ENCODE data around the gene BCLAF3. TPM values are rescaled to one million over a fixed set of nuclear protein-coding genes. Genes with fewer than 3 reads are reported as not detected.

Gene BCLAF3
- total RNA-seq, 1 experiment from 2014 or later, result 5.3 TPM

- no peaks in the 10 kb centered on the region for H4K20me1 ChIP-seq (ENCODE audit: insufficient read depth)
- no peak overlapping the region for H3K4me2 ChIP-seq (ENCODE audit: low read length)
- no peaks in the 10 kb centered on the region for H3K36me3 ChIP-seq (ENCODE audit: control insufficient read depth in 1 of 2, insufficient read depth in 2 of 2, low read length in 2 of 2)
- no peak overlapping the region for H2AFZ ChIP-seq (ENCODE audit: low read depth, low read length, poor library complexity, severe bottlenecking)
- H3K79me2 ChIP-seq (ENCODE audit: insufficient read depth, low read length), result no peaks in the 10 kb centered on the region
- no peak for TF ChIP-seq EZH2 (IDR thresholded peaks at IDR 0.05)
- H3K9ac ChIP-seq (ENCODE audit: low read length), result no peak overlapping the region
- DNase-seq (ENCODE audit: low read depth, low spot score) (no peak), ATAC-seq (no peak)
- H3K4me3 ChIP-seq (replicated peaks in 1 of 2; ENCODE audit: low read depth in 1 of 2, low read length in 2 of 2), result no peak overlapping the region
- ChIA-PET RAD21 (ENCODE audit: low non-redundant PET in 1 of 2, low total read pairs in 2 of 2, uncharacterized antibody in 2 of 2, unreplicated experiment in 2 of 2) (no interaction called here), POLR2A (no interaction called here), CTCF (no interaction called here)
- no peaks in the 10 kb centered on the region for H3K9me2 ChIP-seq (ENCODE audit: insufficient read depth)
- H3K9me3 ChIP-seq (ENCODE audit: control insufficient read depth in 1 of 2, insufficient read depth in 1 of 2, low read depth in 1 of 2, low read length in 2 of 2), result no peaks in the 10 kb centered on the region
- no peak overlapping the region for H3K27ac ChIP-seq (ENCODE audit: low read depth, low read length)
- BruUV-seq (replicated peaks), result no TSS peak
- intact Hi-C loops (cut with micrococcal nuclease), result no loop called here
- no peaks in the 10 kb centered on the region for H3K27me3 ChIP-seq (ENCODE audit: insufficient read depth, low read length)
- no peaks in the 10 kb centered on the region for H3K4me1 ChIP-seq (ENCODE audit: control insufficient read depth in 1 of 2, insufficient read depth in 2 of 2, low read length in 2 of 2)
These were observed 46.3 kb upstream of the BCLAF3 start for GRCh38 chrX:20037186-20037585.

- BruUV-seq (replicated peaks), result no TSS peak
- TF ChIP-seq CBX3 (IDR thresholded peaks at IDR 0.05; ENCODE audit: low read depth) (no peak), MAX (IDR thresholded peaks at IDR 0.05) (no peak), SIN3A (IDR thresholded peaks at IDR 0.05; ENCODE audit: low read depth) (no peak), POLR2A (IDR thresholded peaks at IDR 0.05; ENCODE audit: borderline replicate concordance, extremely low read depth, insufficient read depth, insufficient read length) (no peak), SRF (IDR thresholded peaks at IDR 0.05; ENCODE audit: low read depth) (no peak), POLR2AphosphoS5 (IDR thresholded peaks at IDR 0.05; ENCODE audit: low read depth, low read length) (no peak), FOSL1 (IDR thresholded peaks at IDR 0.05; ENCODE audit: low read depth) (no peak), REST (IDR thresholded peaks at IDR 0.05; ENCODE audit: low read depth) (no peak), SP1 (IDR thresholded peaks at IDR 0.05; ENCODE audit: low read depth) (no peak), ATF3 (IDR thresholded peaks at IDR 0.05) (no peak), CEBPB (IDR thresholded peaks at IDR 0.05; ENCODE audit: low read depth) (no peak), TCF7L2 (IDR thresholded peaks at IDR 0.05; ENCODE audit: borderline replicate concordance, extremely low read depth, insufficient read depth, insufficient read length) (no peak)
- no peaks in the 10 kb centered on the region for H4K20me1 ChIP-seq (ENCODE audit: insufficient read depth)
- no peak overlapping the region for H3K4me3 ChIP-seq (replicated peaks in 1 of 2; ENCODE audit: low read depth in 1 of 2, low read length in 2 of 2)
- CTCF ChIA-PET, result no interaction called here
- H3K4me2 ChIP-seq (ENCODE audit: low read length), result no peak overlapping the region
- H3K27me3 ChIP-seq (ENCODE audit: insufficient read depth, low read length), result no peaks in the 10 kb centered on the region
- peaks cover 12 to 25% of the 10 kb centered on the region in 2 experiments; a peak in 3 of 4 replicates for H3K4me1 ChIP-seq (ENCODE audit: control insufficient read depth in 1 of 2, insufficient read depth in 2 of 2, low read length in 2 of 2)
- POLR2A ChIA-PET, result no interaction called here
- H3K9me2 ChIP-seq (ENCODE audit: insufficient read depth), result no peaks in the 10 kb centered on the region
- no peaks in the 10 kb centered on the region for H3K79me2 ChIP-seq (ENCODE audit: insufficient read depth, low read length)
- no peaks in the 10 kb centered on the region for H3K36me3 ChIP-seq (ENCODE audit: control insufficient read depth in 1 of 2, insufficient read depth in 2 of 2, low read length in 2 of 2)
- no peaks in the 10 kb centered on the region for H3K9me3 ChIP-seq (ENCODE audit: control insufficient read depth in 1 of 2, insufficient read depth in 1 of 2, low read depth in 1 of 2, low read length in 2 of 2)
- no peak overlapping the region for H3K9ac ChIP-seq (ENCODE audit: low read length)
- H3K27ac ChIP-seq (ENCODE audit: low read depth, low read length), result no peak overlapping the region
- no peak overlapping the region for H2AFZ ChIP-seq (ENCODE audit: low read depth, low read length, poor library complexity, severe bottlenecking)
- DNase-seq (ENCODE audit: low read depth, low spot score) (no peak), ATAC-seq (no peak)
- intact Hi-C loops (cut with micrococcal nuclease), result no loop called here
- RAD21 ChIA-PET (ENCODE audit: low non-redundant PET in 1 of 2, low total read pairs in 2 of 2, uncharacterized antibody in 2 of 2, unreplicated experiment in 2 of 2), result no interaction called here
These were observed 41.3 kb upstream of the BCLAF3 start for GRCh38 chrX:20032201-20032600.
